H7 (cell line): ENCODE measurements around the gene TUT1. TPM values are rescaled to one million over a fixed set of nuclear protein-coding genes. Genes with fewer than 3 reads are reported as not detected.
A peak's percentile ranks its signal among the peaks of the same experiment; 100 is the strongest.
"Not testable (repeated sequence)": the region's sequence is repeated elsewhere in the genome, so short reads cannot be mapped to it uniquely, and the experiment has no call there.

ENCODE experiments used
- DNase-seq: peaks from one replicate; pipeline ENCODE4 v3.0.0; 2012
- H3K27me3 ChIP-seq: 2 replicates; pipeline ENCODE4 v1.6.0; 2011; ENCODE audit warnings: mild to moderate bottlenecking, low read length; ENCODE audit not compliant: control insufficient read depth, insufficient read depth
- H3K36me3 ChIP-seq: replicated peaks from 2 replicates; pipeline ENCODE4 v1.5.1; 2011; ENCODE audit warnings: low read length; ENCODE audit not compliant: control insufficient read depth, insufficient read depth
- H3K4me3 ChIP-seq: 2 replicates; pipeline ENCODE4 v1.5.1; 2011; ENCODE audit warnings: low read depth, mild to moderate bottlenecking, control low read depth, low read length, moderate library complexity; ENCODE audit not compliant: insufficient read depth
- total RNA-seq: library from RNA; depleted of rRNA; stranded (reverse); fragments of >200 nt; shearing (Covaris generic); gene quantifications from 2 replicates; pipeline ENCODE4 v1.2.3, GENCODE V29; 2014

Gene TUT1
- total RNA-seq, 1 experiment from 2014 or later: 29.4 TPM

GRCh38 chr11:62575156-62575555, 16.2 kb downstream of the TUT1 start:
- peaks cover 34% of the 10 kb centered on the region for H3K36me3 ChIP-seq

GRCh38 chr11:62574363-62575071, 16.8 kb downstream of the TUT1 start:
- no peaks in the 10 kb centered on the region for H3K27me3 ChIP-seq
- DNase-seq: peak; percentile 84
- peak overlapping the region; percentile 64 for H3K4me3 ChIP-seq
- peaks cover 39% of the 10 kb centered on the region for H3K36me3 ChIP-seq

More at GRCh38 chr11:62575156-62575555, 16.2 kb downstream of the TUT1 start:
- H3K4me3 ChIP-seq: peak overlapping the region; percentile 64
- H3K27me3 ChIP-seq: no peaks in the 10 kb centered on the region
- DNase-seq: peak; percentile 72

GRCh38 chr11:62573592-62574362, 17.5 kb downstream of the TUT1 start, which contains the start of gene EEF1G:
EEF1G (minus strand) TSS chr11:62573891; CDS start chr11:62573842, 49 bp downstream.
- Histone ChIP-seq H3K4me3 (peak within 1 kb of the TSS; percentile 95), H3K27me3 (no peaks in the 10 kb centered on the region), H3K36me3 (peaks cover 40% of the 10 kb centered on the region)
- DNase-seq: peak; percentile 99

- H3K36me3 ChIP-seq: peaks cover 39% of the 10 kb centered on the region
- peak overlapping the region; percentile 95 for H3K4me3 ChIP-seq
- no peaks in the 10 kb centered on the region for H3K27me3 ChIP-seq
- peak; percentile 32 for DNase-seq
Observed at GRCh38 chr11:62573006-62573591, 18.2 kb downstream of the TUT1 start.

- no peak for DNase-seq
- Histone ChIP-seq H3K4me3 (peak overlapping the region; percentile 95), H3K36me3 (peaks cover 40% of the 10 kb centered on the region), H3K27me3 (no peaks in the 10 kb centered on the region)
Observed at GRCh38 chr11:62572431-62572830, 18.9 kb downstream of the TUT1 start.

- H3K4me3 ChIP-seq, H3K27me3 ChIP-seq, DNase-seq: not testable (repeated sequence)
- H3K36me3 ChIP-seq: peaks cover 45% of the 10 kb centered on the region
Observed at GRCh38 chr11:62571493-62571892, 19.8 kb downstream of the TUT1 start.

- H3K36me3 ChIP-seq: peaks cover 47% of the 10 kb centered on the region
- not testable (repeated sequence) for DNase-seq, H3K4me3 ChIP-seq, H3K27me3 ChIP-seq
Observed at GRCh38 chr11:62570903-62571302, 20.4 kb downstream of the TUT1 start.

- H3K36me3 ChIP-seq: peaks cover 56% of the 10 kb centered on the region
- DNase-seq: no peak
- no peaks in the 10 kb centered on the region for H3K27me3 ChIP-seq
- H3K4me3 ChIP-seq: no peak overlapping the region
Observed at GRCh38 chr11:62569611-62570010, 21.7 kb downstream of the TUT1 start.

GRCh38 chr11:62567018-62567633, 24.2 kb downstream of the TUT1 start:
- no peak for DNase-seq
- Histone ChIP-seq H3K36me3 (peaks cover 54% of the 10 kb centered on the region), H3K4me3 (no peak overlapping the region), H3K27me3 (no peaks in the 10 kb centered on the region)

- Histone ChIP-seq H3K4me3 (no peak overlapping the region), H3K27me3 (no peaks in the 10 kb centered on the region), H3K36me3 (peaks cover 45% of the 10 kb centered on the region)
- no peak for DNase-seq
Observed at GRCh38 chr11:62566247-62566646, 25.1 kb downstream of the TUT1 start.

GRCh38 chr11:62565100-62565802, 26.1 kb downstream of the TUT1 start:
- no peak for DNase-seq
- Histone ChIP-seq H3K4me3 (no peak overlapping the region), H3K27me3 (no peaks in the 10 kb centered on the region), H3K36me3 (peaks cover 36% of the 10 kb centered on the region)

- not testable (repeated sequence) for H3K27me3 ChIP-seq, H3K4me3 ChIP-seq
- H3K36me3 ChIP-seq: peaks cover 31% of the 10 kb centered on the region
- DNase-seq: peak; percentile 34
Observed at GRCh38 chr11:62561677-62562230, 29.6 kb downstream of the TUT1 start.

GRCh38 chr11:62560566-62561103, 30.7 kb downstream of the TUT1 start:
- DNase-seq: peak; percentile 86
- no peaks in the 10 kb centered on the region for H3K27me3 ChIP-seq
- H3K4me3 ChIP-seq: no peak overlapping the region
- peaks cover 21% of the 10 kb centered on the region for H3K36me3 ChIP-seq
